HCT116 (cell line): ENCODE results near the gene COA3. TPM values are rescaled to one million over a fixed set of nuclear protein-coding genes. Genes with fewer than 3 reads are reported as not detected.

Source experiments
- CEBPB ChIP-seq: IDR thresholded peaks from 2 replicates; pipeline ENCODE4 v1.6.1; 2012; ENCODE audit warnings: low read depth
- EGR1 ChIP-seq: IDR thresholded peaks from 2 replicates; pipeline ENCODE4 v1.6.1; 2012; ENCODE audit warnings: low read depth
- ELF1 ChIP-seq: IDR thresholded peaks from 2 replicates; pipeline ENCODE4 v1.6.1; 2012; ENCODE audit warnings: low read depth, borderline replicate concordance
- EZH2phosphoT487 ChIP-seq: fragments of 200-600 bp; IDR thresholded peaks from 2 replicates; pipeline ENCODE4 v1.6.1; 2018; ENCODE audit warnings: antibody characterized with exemption, borderline replicate concordance
- JUND ChIP-seq: IDR thresholded peaks from 2 replicates; pipeline ENCODE4 v1.6.1; 2012
- POLR2AphosphoS5 ChIP-seq: IDR thresholded peaks from 2 replicates; pipeline ENCODE4 v1.6.1; 2011; ENCODE audit warnings: mild to moderate bottlenecking, low read depth, low read length, moderate library complexity
- RAD21 ChIP-seq: IDR thresholded peaks from 2 replicates; pipeline ENCODE4 v1.6.1; 2012; ENCODE audit warnings: low read depth, mild to moderate bottlenecking
- SP1 ChIP-seq: IDR thresholded peaks from 2 replicates; pipeline ENCODE4 v1.6.1; 2012; ENCODE audit warnings: low read depth
- SRF ChIP-seq: IDR thresholded peaks from 2 replicates; pipeline ENCODE4 v1.6.1; 2012; ENCODE audit warnings: low read depth
- TCF7L2 ChIP-seq: IDR thresholded peaks from 2 replicates; pipeline ENCODE4 v1.7.0; 2011; ENCODE audit warnings: borderline replicate concordance, inconsistent platforms; ENCODE audit not compliant: insufficient read depth, insufficient read length; ENCODE audit errors: extremely low read depth
- ZBTB33 ChIP-seq: IDR thresholded peaks from 2 replicates; pipeline ENCODE4 v1.6.1; 2011; ENCODE audit warnings: mild to moderate bottlenecking, low read length, moderate library complexity; ENCODE audit not compliant: insufficient replicate concordance; ENCODE audit errors: extremely low read depth
- ZNF274 ChIP-seq: fragments of 200-500 bp; sonication (Bioruptor generic); IDR thresholded peaks from 2 replicates; pipeline ENCODE4 v1.6.1; 2014; ENCODE audit warnings: mild to moderate bottlenecking, low read depth, low read length, inconsistent platforms
- total RNA-seq: library from RNA; stranded (reverse); gene quantifications from one replicate; pipeline ENCODE4 v1.2.1, GENCODE V29; 2021; ENCODE audit not compliant: unreplicated experiment
- TF ChIP-seq, protein P1 (sequence below): IDR thresholded peaks from 2 replicates; pipeline ENCODE4 v1.6.1; 2012
- TF ChIP-seq, protein P2 (sequence below): IDR thresholded peaks from 2 replicates; pipeline ENCODE4 v1.6.1; 2012

COA3 gene
- total RNA-seq, 1 experiment from 2014 or later = 37.1 TPM

GRCh38 chr17:42832934-42833766 is 34.6 kb upstream of the COA3 start, which contains the start of gene PSME3 (continued):
- TF ChIP-seq TCF7L2 = peak; percentile 62
- TF ChIP-seq POLR2AphosphoS5 = peak; percentile 93
- TF ChIP-seq CEBPB = no peak
- no peak for TF ChIP-seq ZNF274
- TF ChIP-seq, protein P1, sequence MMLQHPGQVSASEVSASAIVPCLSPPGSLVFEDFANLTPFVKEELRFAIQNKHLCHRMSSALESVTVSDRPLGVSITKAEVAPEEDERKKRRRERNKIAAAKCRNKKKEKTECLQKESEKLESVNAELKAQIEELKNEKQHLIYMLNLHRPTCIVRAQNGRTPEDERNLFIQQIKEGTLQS = no peak
- no peak for TF ChIP-seq EZH2phosphoT487
- TF ChIP-seq SP1 = peak; percentile 45; the same call in 1 of the 2 replicates
- TF ChIP-seq ELF1 = peak; percentile 70
- no peak for TF ChIP-seq ZBTB33
- no peak; the same call in 1 of the 2 replicates for TF ChIP-seq RAD21
- TF ChIP-seq EGR1 = no peak
- TF ChIP-seq JUND = no peak
- TF ChIP-seq, protein P2, sequence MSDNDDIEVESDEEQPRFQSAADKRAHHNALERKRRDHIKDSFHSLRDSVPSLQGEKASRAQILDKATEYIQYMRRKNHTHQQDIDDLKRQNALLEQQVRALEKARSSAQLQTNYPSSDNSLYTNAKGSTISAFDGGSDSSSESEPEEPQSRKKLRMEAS = peak; percentile 100
- peak; percentile 90 for TF ChIP-seq SRF
